Stomach (tissue), 9 donors: ENCODE measurements around the gene HOXD8. TPM values are rescaled to one million over a fixed set of nuclear protein-coding genes. Genes with fewer than 3 reads are reported as not detected.

Source experiments
- DNase-seq, 2 donors: peaks; one replicate each; pipeline versions ENCODE4 v3.0.0 to v3.0.0-alpha.2; 2013 to 2019
- H3K27ac ChIP-seq, 5 donors: fragments of 200-600 bp in 4 of 5; sonication (generic) in 4 of 5; one replicate each; pipeline ENCODE4 v1.5.1; 2013 to 2019; ENCODE audit warnings: mild to moderate bottlenecking in 1 of 5, moderate library complexity in 1 of 5
- H3K27me3 ChIP-seq, 3 donors: fragments of 200-600 bp; sonication (generic); one replicate each; pipeline ENCODE4 v1.5.1; 2017 to 2019; ENCODE audit warnings: mixed run types in 1 of 3
- H3K36me3 ChIP-seq, 4 donors: fragments of 200-600 bp; sonication (generic); 1 replicate in 3 of 4; 2 replicates in 1 of 4; pipeline ENCODE4 v1.5.1; 2016 to 2019
- H3K4me1 ChIP-seq, 4 donors: fragments of 200-600 bp; sonication (generic); one replicate each; pipeline ENCODE4 v1.5.1; 2016 to 2019
- H3K4me3 ChIP-seq, 4 donors: fragments of 200-600 bp; sonication (generic) in 3 of 4; one replicate each; pipeline ENCODE4 v1.5.1; 2016 to 2019; ENCODE audit warnings: mild to moderate bottlenecking in 1 of 4
- H3K9me3 ChIP-seq, 4 donors: fragments of 200-600 bp; sonication (generic); one replicate each; pipeline ENCODE4 v1.5.1; 2016 to 2019
- EP300 ChIP-seq: sonication (generic); formaldehyde crosslinking; IDR thresholded peaks from one replicate; pipeline ENCODE4 v1.6.1; 2017; ENCODE audit warnings: antibody characterized with exemption
- POLR2A ChIP-seq, 4 donors: fragments of 450-650 bp; IDR thresholded peaks; one replicate each; pipeline ENCODE4 v1.6.1; 2016; ENCODE audit warnings: antibody characterized with exemption in 4 of 4, control low read depth in 2 of 4, mild to moderate bottlenecking in 1 of 4, moderate library complexity in 1 of 4
- POLR2AphosphoS5 ChIP-seq, 3 donors: sonication (generic); formaldehyde crosslinking; IDR thresholded peaks; one replicate each; pipeline ENCODE4 v1.6.1; 2016; ENCODE audit warnings: antibody characterized with exemption in 3 of 3
- WGBS, 5 donors: extraction: QIAGEN DNeasy Blood & Tissue Kit in 3 of 5; methylation state at CpG; one replicate each; pipeline versions ENCODE4 v1.1.5 to v1.1.7; 2013 to 2018; 5-methylcytosine and 5-hydroxymethylcytosine counted together
- intact Hi-C: fragments of 100-400 bp; cut with DNase I; formaldehyde crosslinking; loops from one replicate; pipeline ENCODE4 v1.15.1; 2023; ENCODE audit warnings: low total_unique reads
- polyA plus RNA-seq, 3 donors: library from polyadenylated mRNA; stranded (reverse); fragments of 200-250 nt; gene quantifications; one replicate each; pipeline ENCODE4 v1.2.3, GENCODE V29; 2013
- total RNA-seq, 5 donors: library from RNA; depleted of rRNA; stranded (reverse); fragments of >200 nt; gene quantifications; one replicate each; pipeline versions ENCODE4 v1.1.0 to v1.2.3, GENCODE V29; 2014 to 2016
- TF ChIP-seq, protein P1 (sequence below), 7 experiments: fragments of 450-650 bp in 4 of 7; fragments of 200-600 bp in 3 of 7; sonication (generic) in 3 of 7; IDR thresholded peaks; one replicate each; pipeline ENCODE4 v1.5.1; 2016 to 2019; ENCODE audit warnings: antibody characterized with exemption in 7 of 7, control low read depth in 2 of 7, mild to moderate bottlenecking in 1 of 7
- donor health status: healthy with polysubstance abuse.
- donor health status: Bipolar disorder and iron deficiency.
- donor health status: healthy.

Gene HOXD8
- total and polyA plus RNA-seq, 8 donors = 0.58 to 15.9 (median 1.8) TPM; not detected in 2

GRCh38 chr2:176140513-176141317, 11.2 kb downstream of the HOXD8 start:
- 8 to 23% (median 10%) methylated on average over 18 to 48 of the region's 48 CpGs for WGBS, 5 donors
- peak; percentile 56 to 92 for DNase-seq
- peaks cover 0 to 5% (median 0%) of the 10 kb centered on the region in 4 donors for H3K9me3 ChIP-seq
- intact Hi-C loops = loop anchor here (5.0 kb wide), 2 partner anchors 312 to 502 kb away; no protein-coding TSS in a partner anchor
- TF ChIP-seq POLR2A (IDR thresholded peaks at IDR 0.05) (no peak), EP300 (no peak), POLR2AphosphoS5 (IDR thresholded peaks at IDR 0.05) (no peak)
- TF ChIP-seq, protein P1, sequence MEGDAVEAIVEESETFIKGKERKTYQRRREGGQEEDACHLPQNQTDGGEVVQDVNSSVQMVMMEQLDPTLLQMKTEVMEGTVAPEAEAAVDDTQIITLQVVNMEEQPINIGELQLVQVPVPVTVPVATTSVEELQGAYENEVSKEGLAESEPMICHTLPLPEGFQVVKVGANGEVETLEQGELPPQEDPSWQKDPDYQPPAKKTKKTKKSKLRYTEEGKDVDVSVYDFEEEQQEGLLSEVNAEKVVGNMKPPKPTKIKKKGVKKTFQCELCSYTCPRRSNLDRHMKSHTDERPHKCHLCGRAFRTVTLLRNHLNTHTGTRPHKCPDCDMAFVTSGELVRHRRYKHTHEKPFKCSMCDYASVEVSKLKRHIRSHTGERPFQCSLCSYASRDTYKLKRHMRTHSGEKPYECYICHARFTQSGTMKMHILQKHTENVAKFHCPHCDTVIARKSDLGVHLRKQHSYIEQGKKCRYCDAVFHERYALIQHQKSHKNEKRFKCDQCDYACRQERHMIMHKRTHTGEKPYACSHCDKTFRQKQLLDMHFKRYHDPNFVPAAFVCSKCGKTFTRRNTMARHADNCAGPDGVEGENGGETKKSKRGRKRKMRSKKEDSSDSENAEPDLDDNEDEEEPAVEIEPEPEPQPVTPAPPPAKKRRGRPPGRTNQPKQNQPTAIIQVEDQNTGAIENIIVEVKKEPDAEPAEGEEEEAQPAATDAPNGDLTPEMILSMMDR (IDR thresholded peaks at IDR 0.05) = peak in 5 of 7 experiments; percentile 67 to 81 (median 73)
- no peaks in the 10 kb centered on the region for H3K36me3 ChIP-seq
- peaks cover 11 to 39% (median 27%) of the 10 kb centered on the region in 4 donors for H3K4me1 ChIP-seq
- peaks cover 15 to 99% (median 86%) of the 10 kb centered on the region in 3 donors for H3K27me3 ChIP-seq
- H3K4me3 ChIP-seq = peak overlapping the region; percentile 36 to 52 (median 42)
- H3K27ac ChIP-seq = peak overlapping the region in 3 of 5 donors; percentile 1 to 49 (median 32)

DNA sequence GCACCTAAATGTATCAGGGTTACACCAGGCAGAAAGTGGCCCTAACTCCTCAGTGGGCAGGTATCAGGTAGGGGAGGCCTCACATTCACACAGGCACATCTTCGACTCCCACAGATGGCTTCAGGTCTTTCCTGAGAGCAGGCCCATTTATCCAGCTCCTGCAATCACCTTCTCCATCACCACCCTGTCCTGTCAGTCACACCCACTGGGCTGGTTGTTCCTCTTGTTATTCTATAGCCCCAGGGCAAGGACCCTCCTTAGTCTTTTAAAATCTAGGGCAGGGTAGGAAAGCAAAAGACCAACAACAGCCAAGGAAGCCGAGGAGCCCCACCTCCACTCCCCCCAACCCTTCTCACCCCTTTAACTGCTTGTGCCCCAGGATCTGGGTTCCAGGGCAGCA, 12.8 kb downstream of the HOXD8 start:
- Histone ChIP-seq H3K36me3 (no peaks in the 10 kb centered on the region), H3K27me3 (peaks cover 5 to 99% (median 86%) of the 10 kb centered on the region in 3 donors), H3K4me1 (peaks cover 7 to 24% (median 14%) of the 10 kb centered on the region in 4 donors), H3K27ac (no peak overlapping the region), H3K9me3 (peaks cover 0 to 5% (median 0%) of the 10 kb centered on the region in 4 donors), H3K4me3 (no peak overlapping the region)
- WGBS, 5 donors = 69 to 90% (median 81%) methylated on average over 2 of the region's 2 CpGs
- DNase-seq = peak in 1 of 2 donors; percentile 7
- TF ChIP-seq, protein P1 (IDR thresholded peaks at IDR 0.05) = no peak
- TF ChIP-seq POLR2A (IDR thresholded peaks at IDR 0.05) (no peak), EP300 (no peak), POLR2AphosphoS5 (IDR thresholded peaks at IDR 0.05) (no peak)
- intact Hi-C loops = loop anchor here (5.0 kb wide), 2 partner anchors 310 to 500 kb away; no protein-coding TSS in a partner anchor

- intact Hi-C loops = no loop called here
- no peaks in the 10 kb centered on the region for H3K9me3 ChIP-seq
- no peak overlapping the region for H3K4me3 ChIP-seq
- 26 to 40% (median 35%) methylated on average over 4 of the region's 4 CpGs for WGBS, 5 donors
- TF ChIP-seq EP300 (no peak), POLR2A (IDR thresholded peaks at IDR 0.05) (no peak)
- TF ChIP-seq, protein P1 (IDR thresholded peaks at IDR 0.05) = no peak
- H3K36me3 ChIP-seq = no peaks in the 10 kb centered on the region
- H3K27ac ChIP-seq = no peak overlapping the region
- H3K4me1 ChIP-seq = peaks cover 1 to 16% (median 7%) of the 10 kb centered on the region in 4 donors
- DNase-seq = peak in 1 of 2 donors; percentile 9
- H3K27me3 ChIP-seq = peaks cover 7 to 99% (median 84%) of the 10 kb centered on the region in 3 donors
Observed at GRCh38 chr2:176145085-176145969, 15.8 kb downstream of the HOXD8 start.

DNA sequence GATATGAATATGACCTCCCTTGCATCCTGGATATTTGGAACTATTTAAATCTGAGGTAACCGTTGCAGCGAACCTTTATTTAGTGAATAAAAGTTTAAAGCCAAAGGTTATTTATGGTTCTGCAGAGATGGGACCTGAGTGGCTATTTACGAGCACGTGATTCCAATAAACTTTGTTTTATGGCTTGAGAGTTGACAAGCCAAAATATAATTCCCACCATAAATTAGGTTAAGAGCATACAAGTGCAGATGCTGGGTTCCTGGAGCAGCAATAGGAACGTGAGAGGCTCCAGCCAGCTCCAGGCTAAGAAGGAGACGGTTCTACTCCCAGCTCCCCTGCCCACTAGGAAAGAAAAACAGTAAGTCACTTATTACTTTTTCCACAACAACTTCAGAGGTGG, 16.6 kb downstream of the HOXD8 start:
- H3K27me3 ChIP-seq = peaks cover 10 to 99% (median 84%) of the 10 kb centered on the region in 3 donors
- H3K4me1 ChIP-seq = peaks cover 0 to 8% (median 0%) of the 10 kb centered on the region in 4 donors
- H3K9me3 ChIP-seq = no peaks in the 10 kb centered on the region
- intact Hi-C loops = no loop called here
- DNase-seq = peak in 1 of 2 donors; percentile 9
- WGBS, 5 donors = 24 to 39% (median 29%) methylated on average over 6 of the region's 6 CpGs
- no peaks in the 10 kb centered on the region for H3K36me3 ChIP-seq
- H3K4me3 ChIP-seq = no peak overlapping the region
- TF ChIP-seq, protein P1 (IDR thresholded peaks at IDR 0.05) = no peak
- TF ChIP-seq EP300 = no peak
- H3K27ac ChIP-seq = no peak overlapping the region
